ENCODE data around the gene CPNE5.
"Not testable (repeated sequence)": the region's sequence is repeated elsewhere in the genome, so short reads cannot be mapped to it uniquely, and the experiment has no call there.

CPNE5 gene

GRCh38 chr6:36720251-36721141 lies 118.7 kb downstream of the CPNE5 start:
- DNase-seq: no peak

DNA sequence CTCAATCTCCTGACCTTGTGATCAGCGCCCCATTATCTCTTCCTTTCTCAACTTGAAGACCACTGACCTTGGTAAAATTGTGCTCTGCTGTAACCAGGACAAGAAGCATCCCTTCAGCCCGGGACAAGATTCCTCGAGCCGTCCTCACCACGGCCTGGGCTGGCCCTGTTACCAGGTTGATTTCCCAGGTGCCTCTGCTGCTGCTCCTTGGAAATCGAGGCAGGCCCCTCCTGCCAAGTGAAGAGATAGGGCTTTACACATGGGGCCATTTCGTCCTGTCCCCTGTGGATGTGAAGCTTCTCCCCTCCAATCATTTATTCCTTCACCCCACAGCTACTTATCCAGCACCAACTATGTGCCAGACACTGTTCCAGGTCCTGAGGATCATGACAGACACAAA lies 120.1 kb downstream of the CPNE5 start:
- DNase-seq: no peak

DNA sequence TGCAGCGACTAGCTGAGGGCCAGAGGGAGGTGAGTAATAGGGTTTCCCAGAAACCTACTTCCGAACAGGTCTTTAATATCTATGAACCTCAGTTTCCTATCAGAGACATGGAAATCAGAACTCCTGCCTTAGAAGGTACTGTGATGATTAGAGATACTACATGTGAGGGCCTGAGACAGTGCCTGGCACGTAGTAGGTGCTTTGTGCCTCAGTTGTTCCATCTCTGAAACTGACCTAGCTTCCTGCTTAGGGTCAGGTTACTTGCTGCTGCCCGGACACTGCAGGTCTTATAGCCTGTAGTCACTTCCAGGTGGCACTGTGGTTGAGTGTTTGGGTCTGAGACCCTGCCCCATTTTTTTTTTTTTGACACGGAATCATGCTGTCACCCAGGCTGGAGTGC lies 120.7 kb downstream of the CPNE5 start:
- DNase-seq: no peak

DNA sequence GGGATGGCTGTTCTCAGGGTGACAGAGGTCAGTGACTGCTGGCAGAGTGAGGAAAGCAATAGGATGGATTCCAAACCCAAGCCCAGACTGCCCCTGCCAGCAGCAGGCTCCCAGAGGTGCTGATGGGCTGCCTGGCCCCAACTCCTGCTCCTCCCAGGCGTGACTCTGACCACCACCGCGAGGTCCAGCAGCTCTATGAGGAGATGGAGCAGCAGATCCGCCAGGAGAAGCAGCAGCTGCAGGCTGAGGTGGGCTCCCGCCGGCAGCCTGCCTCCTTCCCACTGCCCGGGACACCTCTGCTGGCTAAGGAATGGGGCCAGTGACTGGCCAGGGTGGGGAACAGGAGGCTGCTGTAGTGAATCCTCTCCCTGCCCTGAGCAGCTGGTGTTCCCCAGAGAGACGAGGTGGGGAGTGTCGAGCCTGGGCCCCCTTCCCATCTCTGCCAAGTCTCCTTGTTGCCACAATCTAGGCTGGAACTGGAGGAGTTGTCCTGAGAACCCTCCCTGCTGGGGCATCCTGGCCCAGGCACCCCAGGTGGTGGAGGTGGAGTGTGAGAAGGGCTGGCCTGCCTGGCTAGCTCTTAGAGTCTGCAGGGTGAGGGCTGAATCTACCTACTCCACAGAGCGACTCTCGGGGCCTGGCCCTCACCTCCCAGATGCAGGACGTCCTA lies 121.2 kb downstream of the CPNE5 start:
- DNase-seq: no peak

- no peak for DNase-seq
Measured at GRCh38 chr6:36717231-36717825, 121.9 kb downstream of the CPNE5 start.

GRCh38 chr6:36716476-36717093 lies 122.7 kb downstream of the CPNE5 start:
- no peak for DNase-seq

GRCh38 chr6:36715469-36715868 lies 123.8 kb downstream of the CPNE5 start:
- no peak for DNase-seq

DNA sequence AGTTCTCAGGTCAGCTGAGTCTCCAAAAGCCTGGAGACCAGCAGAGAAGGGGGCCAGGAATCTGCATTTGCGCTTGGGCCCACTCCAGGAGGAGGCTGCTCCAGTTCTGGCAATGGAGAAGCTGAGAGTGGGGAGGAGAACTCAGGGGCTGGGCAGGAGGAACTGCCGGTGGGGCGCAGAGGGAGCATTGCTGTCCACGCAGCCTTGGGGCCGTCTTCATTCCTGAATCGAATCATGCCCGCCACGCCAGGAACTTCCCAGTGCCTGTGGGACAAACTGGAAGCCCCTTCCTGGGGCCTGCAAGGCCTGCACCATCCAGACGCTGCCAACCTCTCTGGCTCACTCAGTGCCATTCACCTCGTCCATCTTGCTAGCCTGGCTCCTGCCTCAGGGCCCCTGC lies 124.7 kb downstream of the CPNE5 start:
- no peak for DNase-seq

GRCh38 chr6:36713846-36714245 lies 125.4 kb downstream of the CPNE5 start:
- no peak for DNase-seq

DNA sequence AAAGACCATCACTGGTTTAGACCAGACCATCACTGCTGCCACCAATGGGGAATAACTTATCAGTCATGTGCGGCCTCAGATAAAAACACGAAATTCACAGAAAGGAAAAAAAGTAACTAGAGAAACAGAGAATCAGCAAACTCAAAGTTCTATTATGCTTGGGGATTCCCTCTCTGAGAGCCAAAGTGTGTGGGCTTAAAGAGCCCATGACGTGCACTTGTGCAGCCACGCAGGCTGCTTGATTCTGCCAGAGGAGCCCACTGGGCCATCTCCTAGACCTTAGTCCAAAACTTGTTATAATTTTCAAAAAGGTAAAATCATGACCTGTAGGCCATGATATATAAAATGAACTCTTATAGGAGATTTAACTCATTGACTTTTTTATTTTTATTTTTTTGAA lies 126.4 kb downstream of the CPNE5 start:
- DNase-seq: no peak

GRCh38 chr6:36706339-36706738 lies 132.9 kb downstream of the CPNE5 start:
- DNase-seq: no peak

DNA sequence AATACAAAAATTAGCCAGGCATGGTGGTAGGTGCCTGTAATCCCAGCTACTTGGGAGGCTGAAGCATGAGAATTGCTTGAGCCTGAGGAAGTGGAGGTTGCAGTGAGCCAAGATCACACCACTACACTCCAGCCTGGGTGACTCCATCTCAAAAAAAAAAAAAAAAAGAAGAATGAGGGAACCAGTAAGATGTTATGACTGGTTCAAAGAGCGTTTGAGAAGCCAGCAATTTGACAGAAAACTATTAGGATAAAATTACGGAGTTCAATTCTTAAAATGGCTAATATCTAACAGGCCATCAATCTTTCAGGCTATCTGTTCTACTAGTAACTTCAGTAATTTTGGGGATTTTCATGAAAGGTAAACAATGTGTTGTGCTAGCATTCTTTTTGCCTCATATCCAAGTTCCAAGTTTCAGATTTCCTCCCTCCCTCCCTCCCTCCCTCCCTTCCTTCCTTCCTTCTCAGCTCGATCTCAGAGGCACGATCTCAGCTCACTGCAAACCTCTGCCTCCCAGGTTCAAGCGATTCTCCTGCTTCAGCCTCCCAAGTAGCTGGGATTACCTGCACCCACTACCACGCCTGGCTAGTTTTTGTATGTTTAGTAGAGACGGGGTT lies 134.2 kb downstream of the CPNE5 start:
- DNase-seq: not testable (repeated sequence)

DNA sequence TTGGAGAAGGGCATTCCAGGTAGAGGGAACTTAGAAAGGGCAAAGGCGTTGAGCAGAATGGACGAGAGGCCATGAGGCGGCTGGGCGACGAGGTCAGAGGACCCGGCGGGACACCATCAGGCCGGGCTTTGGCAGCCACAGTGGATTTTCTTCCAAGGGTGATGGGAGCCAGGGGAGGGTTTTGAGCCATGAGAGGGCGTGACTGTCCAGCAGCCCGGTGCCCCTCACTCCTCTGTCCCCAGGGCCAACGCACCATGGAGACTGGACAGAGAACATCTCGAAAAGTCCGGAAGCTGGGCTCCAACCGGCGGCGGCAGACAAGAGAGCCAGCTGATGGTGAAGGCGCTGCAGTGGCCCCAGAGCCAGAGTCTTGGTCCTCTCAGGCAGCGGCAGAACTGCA lies 135.3 kb downstream of the CPNE5 start:
- DNase-seq: no peak

DNA sequence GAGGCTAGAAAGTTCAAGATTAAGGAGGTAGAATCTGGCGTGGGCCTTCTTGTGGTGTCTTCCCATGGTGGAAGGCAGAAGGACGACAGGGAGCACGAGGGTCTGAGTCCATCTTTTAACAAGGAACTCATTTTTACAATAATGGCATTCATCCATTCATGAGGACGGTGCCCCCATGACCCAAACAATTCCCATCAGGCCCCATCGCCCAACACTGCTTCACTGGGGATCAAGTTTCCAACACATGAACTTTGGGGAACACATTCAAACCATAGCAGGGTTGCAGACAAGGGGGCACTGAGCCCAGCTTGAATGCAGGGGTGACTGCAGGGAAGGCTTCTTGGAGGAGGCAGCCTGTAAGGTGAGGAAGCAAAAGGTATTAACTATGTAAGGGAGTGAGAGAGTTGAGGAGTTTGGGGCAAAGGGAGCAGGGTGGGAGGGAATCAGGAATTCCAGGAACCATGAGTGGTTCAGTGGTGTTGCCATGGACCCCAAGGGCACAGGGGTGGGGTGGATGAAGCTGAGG lies 136.1 kb downstream of the CPNE5 start:
- no peak for DNase-seq

- no peak for DNase-seq
Measured at GRCh38 chr6:36702656-36703055, 136.6 kb downstream of the CPNE5 start.

GRCh38 chr6:36701401-36701991 lies 137.7 kb downstream of the CPNE5 start:
- no peak for DNase-seq

DNA sequence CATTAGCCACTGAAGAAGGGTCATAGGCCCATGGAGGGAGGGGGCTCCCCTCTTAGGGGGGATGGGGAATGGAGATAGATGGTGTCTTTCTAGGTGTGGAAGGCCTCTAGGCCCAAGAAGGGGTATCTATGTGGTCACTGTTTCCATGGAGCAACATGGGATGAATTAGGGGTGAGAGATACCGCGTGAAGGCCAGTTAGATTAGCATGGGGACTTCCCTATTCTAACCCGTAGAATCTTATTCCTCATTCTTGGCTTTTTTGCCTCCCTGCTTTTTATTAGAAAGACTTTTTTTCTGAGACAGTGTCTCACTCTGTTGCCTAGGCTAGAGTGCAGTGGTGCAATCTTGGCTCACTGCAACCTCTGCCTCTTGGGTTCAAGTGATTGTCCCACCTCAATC lies 138.4 kb downstream of the CPNE5 start:
- DNase-seq: no peak

- DNase-seq: no peak
Measured at GRCh38 chr6:36700071-36700812, 139.0 kb downstream of the CPNE5 start.

DNA sequence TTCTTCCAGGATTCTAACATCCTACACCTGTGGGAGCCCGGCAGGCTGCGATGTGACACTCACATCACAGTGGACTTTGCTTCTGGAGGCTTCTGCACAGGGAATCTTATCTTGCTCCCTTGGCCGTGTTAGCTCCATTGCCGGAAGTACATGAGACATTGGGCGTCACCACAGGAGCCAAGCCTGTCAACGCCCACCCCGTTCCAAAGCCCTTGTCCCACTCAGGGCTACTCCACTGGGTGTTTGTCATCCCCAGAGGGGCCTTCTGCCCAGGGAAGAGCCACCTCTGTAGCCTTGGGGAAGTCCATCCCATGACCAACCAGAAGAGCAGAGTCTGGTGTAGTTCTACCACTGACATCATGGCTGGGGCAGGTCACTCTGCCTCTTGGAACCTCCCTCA lies 139.9 kb downstream of the CPNE5 start:
- DNase-seq: no peak

- no peak for DNase-seq
Measured at GRCh38 chr6:36698871-36699271, 140.4 kb downstream of the CPNE5 start.

GRCh38 chr6:36698196-36698595 lies 141.0 kb downstream of the CPNE5 start:
- no peak for DNase-seq

DNA sequence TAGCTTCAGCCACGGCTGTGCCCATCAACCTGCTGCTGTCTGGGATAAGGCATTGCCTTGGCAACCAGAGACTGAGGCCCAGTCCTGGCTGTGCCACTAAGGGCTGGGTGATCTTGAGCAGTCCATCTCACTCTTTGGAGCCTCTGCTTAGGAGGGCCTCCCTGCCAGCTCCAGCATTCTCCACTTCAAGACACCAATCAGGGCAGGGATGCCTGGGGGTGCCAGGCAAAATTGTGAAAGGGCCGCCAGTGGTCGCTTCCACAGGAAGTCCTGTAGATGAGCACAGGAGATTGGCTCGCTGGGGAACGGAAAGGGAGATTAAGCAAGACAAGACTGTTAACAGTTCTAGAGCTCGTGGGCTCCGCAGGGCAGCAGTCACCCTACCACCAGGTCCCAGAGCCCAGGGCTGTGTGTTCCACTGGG lies 141.8 kb downstream of the CPNE5 start, which contains the start of gene RAB44:
Gene RAB44 (plus strand): TSS at position 346 of the 423 bp plus-strand sequence. CDS start 6,410 bp downstream, outside the sequence.
- no peak for DNase-seq
